Neural cell (in vitro differentiated cells): Measurements from ENCODE around the gene PLCB1. TPM values are rescaled to one million over a fixed set of nuclear protein-coding genes. Genes with fewer than 3 reads are reported as not detected.

Experiments
- H2AFZ ChIP-seq: fragments of 200-600, 300-800 bp; sonication (generic), shearing (Covaris generic); 2 replicates; pipeline ENCODE4 v1.6.0; 2014; ENCODE audit warnings: low read depth, mild to moderate bottlenecking, antibody characterized with exemption, low read length, moderate library complexity
- H3F3A ChIP-seq: fragments of 200-600 bp; shearing (Covaris generic); 2 replicates; pipeline ENCODE4 v1.6.1; 2016; ENCODE audit warnings: mild to moderate bottlenecking, moderate library complexity, mixed read lengths, antibody characterized with exemption, low read length; ENCODE audit not compliant: insufficient read depth, poor library complexity, severe bottlenecking
- H3K27ac ChIP-seq: fragments of 200-600, 300-800 bp; sonication (generic), shearing (Covaris generic); 2 replicates; pipeline ENCODE4 v1.5.1; 2014; ENCODE audit warnings: mild to moderate bottlenecking, low read length, moderate library complexity
- H3K27me3 ChIP-seq: fragments of 300-800, 200-600 bp; sonication (generic), shearing (Covaris generic); 2 replicates; pipeline ENCODE4 v1.6.0; 2014; ENCODE audit warnings: mild to moderate bottlenecking, low read depth, low read length, moderate library complexity; ENCODE audit not compliant: insufficient read depth
- H3K36me3 ChIP-seq: fragments of 300-800, 200-600 bp; sonication (generic), shearing (Covaris generic); 2 replicates; pipeline ENCODE4 v1.5.1; 2014; ENCODE audit warnings: mild to moderate bottlenecking, antibody characterized with exemption, low read length, moderate library complexity; ENCODE audit not compliant: insufficient read depth
- H3K4me2 ChIP-seq: fragments of 300-800, 200-600 bp; sonication (generic), shearing (Covaris generic); 2 replicates; pipeline ENCODE4 v1.6.0; 2014; ENCODE audit warnings: mild to moderate bottlenecking, low read length
- H3K4me3 ChIP-seq: fragments of 300-800, 200-600 bp; sonication (generic), shearing (Covaris generic); 2 replicates; pipeline ENCODE4 v1.5.1; 2014; ENCODE audit warnings: mild to moderate bottlenecking, low read length, moderate library complexity
- H3K79me2 ChIP-seq: fragments of 200-600 bp; shearing (Covaris generic); replicated peaks from 2 replicates; pipeline ENCODE4 v1.6.0; 2014; ENCODE audit warnings: mild to moderate bottlenecking, low read length, moderate library complexity; ENCODE audit not compliant: insufficient read depth
- H3K9ac ChIP-seq: fragments of 300-800, 200-600 bp; sonication (generic), shearing (Covaris generic); 2 replicates; pipeline ENCODE4 v1.6.1; 2016; ENCODE audit warnings: mild to moderate bottlenecking, low read length, mixed read lengths
- H3K9me2 ChIP-seq: fragments of 200-600 bp; shearing (Covaris generic); 2 replicates; pipeline ENCODE4 v1.6.1; 2016; ENCODE audit warnings: mild to moderate bottlenecking, low read length, mixed read lengths; ENCODE audit not compliant: insufficient read depth
- H3K9me3 ChIP-seq: fragments of 200-600, 300-800 bp; sonication (generic), shearing (Covaris generic); 2 replicates; pipeline ENCODE4 v1.6.1; 2016; ENCODE audit warnings: mild to moderate bottlenecking, mixed run types, low read length, moderate library complexity, mixed read lengths
- H4K20me1 ChIP-seq: fragments of 200-600 bp; shearing (Covaris generic); 2 replicates; pipeline ENCODE4 v1.6.1; 2016; ENCODE audit warnings: mild to moderate bottlenecking, mixed run types; ENCODE audit not compliant: insufficient read depth
- CTCF ChIP-seq: fragments of 450-650 bp; IDR thresholded peaks from 2 replicates; pipeline ENCODE4 v1.5.1; 2014; ENCODE audit warnings: antibody characterized with exemption, mild to moderate bottlenecking, moderate library complexity; ENCODE audit not compliant: poor library complexity, severe bottlenecking
- EP300 ChIP-seq: fragments of 450-650 bp; conservative IDR thresholded peaks from 2 replicates; pipeline ENCODE4 v1.6.1; 2014; ENCODE audit warnings: antibody characterized with exemption, mild to moderate bottlenecking, moderate library complexity; ENCODE audit not compliant: poor library complexity, severe bottlenecking
- EZH2 ChIP-seq: fragments of 200-600, 300-800 bp; shearing (Covaris generic), sonication (generic); IDR thresholded peaks from 2 replicates; pipeline ENCODE4 v1.6.1; 2014; ENCODE audit warnings: antibody characterized with exemption, low read length, borderline replicate concordance, mild to moderate bottlenecking; ENCODE audit not compliant: insufficient read depth, poor library complexity, severe bottlenecking
- MXI1 ChIP-seq: fragments of 450-650 bp; conservative IDR thresholded peaks from 2 replicates; pipeline ENCODE4 v1.6.1; 2014; ENCODE audit warnings: antibody characterized with exemption, mild to moderate bottlenecking; ENCODE audit not compliant: poor library complexity, severe bottlenecking
- POLR2AphosphoS5 ChIP-seq: IDR thresholded peaks from 2 replicates; pipeline ENCODE4 v1.6.1; 2012
- RAD21 ChIP-seq: fragments of 450-650 bp; conservative IDR thresholded peaks from 2 replicates; pipeline ENCODE4 v1.6.1; 2014; ENCODE audit warnings: antibody characterized with exemption, mild to moderate bottlenecking, moderate library complexity
- REST ChIP-seq: IDR thresholded peaks from 2 replicates; pipeline ENCODE4 v1.6.1; 2012; ENCODE audit warnings: borderline replicate concordance
- SMC3 ChIP-seq: fragments of 450-650 bp; conservative IDR thresholded peaks from 2 replicates; pipeline ENCODE4 v1.6.1; 2014; ENCODE audit warnings: antibody characterized with exemption, mild to moderate bottlenecking, moderate library complexity; ENCODE audit not compliant: poor library complexity
- TAF1 ChIP-seq: IDR thresholded peaks from 2 replicates; pipeline ENCODE4 v1.6.1; 2012; ENCODE audit warnings: low read depth
- polyA plus RNA-seq: library from polyadenylated mRNA; depleted of rRNA; stranded (reverse); fragments of >200 nt; gene quantifications from 2 replicates; pipeline ENCODE4 v1.2.3, GENCODE V29; 2014

PLCB1 gene
- polyA plus RNA-seq, 1 donor from 2014 or later: 11.4 TPM

GRCh38 chr20:8783734-8784133, 651.7 kb downstream of the PLCB1 start:
- Histone ChIP-seq H4K20me1 (no peaks in the 10 kb centered on the region), H3K27me3 (peaks cover 3% of the 10 kb centered on the region), H3K4me3 (no peak overlapping the region), H3K27ac (no peak overlapping the region), H3K4me2 (no peak overlapping the region), H3K9me3 (no peaks in the 10 kb centered on the region), H3K36me3 (no peaks in the 10 kb centered on the region), H3F3A (no peaks in the 10 kb centered on the region), H3K9ac (no peak overlapping the region), H2AFZ (no peak overlapping the region), H3K9me2 (no peaks in the 10 kb centered on the region), H3K79me2 (no peaks in the 10 kb centered on the region)
- TF ChIP-seq REST (no peak), TAF1 (no peak), RAD21 (no peak), EZH2 (no peak), MXI1 (no peak), CTCF (no peak), POLR2AphosphoS5 (no peak), EP300 (no peak), SMC3 (no peak)

- no peak overlapping the region for H3K4me2 ChIP-seq
- H3K4me3 ChIP-seq: no peak overlapping the region
- no peaks in the 10 kb centered on the region for H3F3A ChIP-seq
- H3K36me3 ChIP-seq: no peaks in the 10 kb centered on the region
- H3K9ac ChIP-seq: no peak overlapping the region
- H3K9me2 ChIP-seq: no peaks in the 10 kb centered on the region
- H4K20me1 ChIP-seq: no peaks in the 10 kb centered on the region
- H3K27me3 ChIP-seq: peaks cover 3% of the 10 kb centered on the region
- H3K79me2 ChIP-seq: no peaks in the 10 kb centered on the region
- no peak overlapping the region for H3K27ac ChIP-seq
- H2AFZ ChIP-seq: no peak overlapping the region
- H3K9me3 ChIP-seq: no peaks in the 10 kb centered on the region
- TF ChIP-seq POLR2AphosphoS5 (no peak), RAD21 (no peak), CTCF (no peak), EZH2 (no peak), SMC3 (no peak), REST (no peak), MXI1 (no peak), EP300 (no peak), TAF1 (no peak)
Measured at GRCh38 chr20:8786383-8786782, 654.3 kb downstream of the PLCB1 start.
